Nephron (organoid): ENCODE measurements around the gene LONP2.

Experiments used
- H3K27ac Mint-ChIP-seq, 3 experiments: 2 replicates each; pipeline ENCODE4 v1.8.0; 2020; ENCODE audit warnings: mixed read lengths in 3 of 3, mild to moderate bottlenecking in 2 of 3, moderate library complexity in 1 of 3
- H3K27me3 Mint-ChIP-seq: 2 replicates; pipeline ENCODE4 v1.8.0; 2021; ENCODE audit warnings: low read depth, mild to moderate bottlenecking, moderate library complexity, mixed read lengths
- H3K36me3 Mint-ChIP-seq: 2 replicates; pipeline ENCODE4 v1.8.0; 2020; ENCODE audit warnings: low read depth, mixed read lengths
- H3K4me1 Mint-ChIP-seq: 2 replicates; pipeline ENCODE4 v1.8.0; 2020; ENCODE audit warnings: mixed read lengths
- H3K4me3 Mint-ChIP-seq, 3 experiments: 2 replicates each; pipeline ENCODE4 v1.8.0; 2020; ENCODE audit warnings: mild to moderate bottlenecking in 3 of 3, mixed read lengths in 3 of 3, moderate library complexity in 2 of 3
- H3K9me3 Mint-ChIP-seq: 2 replicates; pipeline ENCODE4 v1.8.0; 2020; ENCODE audit warnings: mixed read lengths
- CTCF ChIP-seq, 3 experiments: fragments of 200-600 bp; sonication (generic); IDR thresholded peaks; one replicate each; pipeline ENCODE4 v1.5.0; 2021; ENCODE audit warnings: antibody characterized with exemption in 3 of 3; ENCODE audit not compliant: unreplicated experiment in 3 of 3

LONP2 gene

DNA sequence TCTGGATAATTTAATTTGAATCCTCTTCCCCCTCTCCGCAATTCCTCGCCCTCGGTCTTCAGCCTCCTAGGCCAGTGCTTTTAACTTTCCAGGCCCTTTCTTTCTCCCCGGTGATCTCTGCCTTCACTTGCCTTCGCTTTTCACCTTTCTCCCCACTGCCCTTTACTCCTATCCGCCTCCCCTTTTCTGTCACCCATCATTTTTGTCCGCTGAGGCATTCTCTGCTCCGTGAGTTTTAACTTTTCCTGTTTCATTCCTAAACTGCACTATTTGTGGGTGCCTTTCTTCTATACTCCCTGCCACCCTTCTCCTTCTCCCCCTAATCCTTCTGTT, 729 bp downstream of the LONP2 start:
- Mint-ChIP-seq H3K27me3 (peaks cover 3% of the 10 kb centered on the region), H3K36me3 (peaks cover 4% of the 10 kb centered on the region), H3K27ac (peak overlapping the region; percentile 74 to 97 (median 92)), H3K4me1 (peaks cover 14% of the 10 kb centered on the region), H3K4me3 (peak overlapping the region; percentile 94 to 98 (median 94)), H3K9me3 (peaks cover 8% of the 10 kb centered on the region)
- no peak for TF ChIP-seq CTCF (IDR thresholded peaks at IDR 0.05; ENCODE audit: unreplicated experiment in 3 of 3)

- Mint-ChIP-seq H3K4me1 (peaks cover 15% of the 10 kb centered on the region), H3K36me3 (no peaks in the 10 kb centered on the region), H3K4me3 (peak overlapping the region; percentile 94 to 98 (median 94))
These were observed 2.0 kb downstream of the LONP2 start for GRCh38 chr16:48246066-48246465.

DNA sequence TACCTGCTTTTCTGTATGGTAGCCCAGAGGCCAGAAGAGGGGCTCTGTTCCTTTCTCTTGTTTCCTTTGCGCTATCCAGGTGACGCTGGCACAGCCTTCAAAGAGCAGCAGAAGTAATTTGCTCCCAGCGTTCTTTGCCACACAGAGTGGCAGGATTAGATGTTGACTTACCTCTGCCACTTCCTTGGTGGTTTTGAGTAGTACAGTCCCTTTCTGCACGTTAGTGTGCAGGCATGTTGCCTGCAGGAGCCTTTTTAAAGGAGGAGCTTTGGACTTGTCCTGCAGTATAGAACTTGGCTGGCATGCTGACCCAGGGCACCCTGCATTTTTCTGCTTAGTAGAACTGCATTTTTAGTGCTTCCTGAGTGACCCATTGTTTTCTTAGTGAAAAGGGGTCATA, 3.2 kb downstream of the LONP2 start, which contains the start of gene ABCC11:
Gene ABCC11 (minus strand): TSS at position 229 of the 400 bp plus-strand sequence. CDS start 15,618 bp downstream, outside the sequence.
- TF ChIP-seq CTCF (IDR thresholded peaks at IDR 0.05; ENCODE audit: unreplicated experiment in 3 of 3), result no peak
- Mint-ChIP-seq H3K27me3 (no peaks in the 10 kb centered on the region), H3K36me3 (no peaks in the 10 kb centered on the region), H3K9me3 (no peaks in the 10 kb centered on the region), H3K27ac (peak within 1 kb of the TSS; percentile 1 to 25 (median 10)), H3K4me3 (peak within 1 kb of the TSS; percentile 94 to 98 (median 94)), H3K4me1 (peaks cover 19% of the 10 kb centered on the region)

More at GRCh38 chr16:48246066-48246465, 2.0 kb downstream of the LONP2 start:
- peaks cover 2% of the 10 kb centered on the region for H3K9me3 Mint-ChIP-seq
- TF ChIP-seq CTCF (IDR thresholded peaks at IDR 0.05; ENCODE audit: unreplicated experiment in 3 of 3), result no peak
- peak overlapping the region; percentile 1 to 25 (median 10) for H3K27ac Mint-ChIP-seq
- peaks cover 2% of the 10 kb centered on the region for H3K27me3 Mint-ChIP-seq

DNA sequence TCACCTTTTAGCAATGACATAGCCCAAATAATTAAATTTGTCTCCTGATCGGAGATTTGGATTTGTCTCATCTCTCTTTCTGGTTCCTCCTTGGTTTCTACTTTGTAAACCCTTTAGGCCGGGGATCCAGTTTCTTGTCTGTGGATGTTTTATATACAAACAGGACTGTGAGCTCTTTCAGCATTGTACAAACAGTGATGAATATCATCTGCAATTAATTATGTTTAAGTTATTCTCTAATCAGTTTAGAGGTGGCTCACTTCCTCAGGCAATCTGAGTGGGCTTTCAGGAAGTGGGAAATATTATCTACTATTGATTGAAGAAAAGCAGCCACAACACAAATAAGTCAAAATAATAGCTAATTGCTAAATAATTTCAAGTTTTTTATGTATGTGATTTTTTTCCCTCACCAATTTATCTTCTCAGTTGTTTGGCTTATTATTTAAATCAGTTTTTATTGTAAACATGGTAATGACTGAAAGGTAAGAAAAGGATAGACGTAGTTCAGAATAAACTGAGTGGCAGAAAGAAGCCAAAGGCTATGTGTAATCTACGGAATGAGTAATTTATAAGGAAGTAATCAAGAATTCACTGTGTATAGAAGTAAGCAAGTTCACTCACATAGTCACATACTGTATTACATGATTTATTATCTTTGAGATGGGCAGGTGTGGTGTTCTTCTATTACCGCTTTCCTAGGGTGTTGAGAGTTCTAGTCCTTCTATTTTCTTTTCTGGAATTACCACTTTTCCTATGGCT, 6.6 kb downstream of the LONP2 start:
- no peaks in the 10 kb centered on the region for H3K27me3 Mint-ChIP-seq
- peaks cover 14% of the 10 kb centered on the region for H3K4me1 Mint-ChIP-seq
- no peak overlapping the region for H3K4me3 Mint-ChIP-seq
- TF ChIP-seq CTCF (IDR thresholded peaks at IDR 0.05; ENCODE audit: unreplicated experiment in 3 of 3), result no peak
- H3K27ac Mint-ChIP-seq, result no peak overlapping the region
- H3K9me3 Mint-ChIP-seq, result no peaks in the 10 kb centered on the region
- peaks cover 25% of the 10 kb centered on the region for H3K36me3 Mint-ChIP-seq

DNA sequence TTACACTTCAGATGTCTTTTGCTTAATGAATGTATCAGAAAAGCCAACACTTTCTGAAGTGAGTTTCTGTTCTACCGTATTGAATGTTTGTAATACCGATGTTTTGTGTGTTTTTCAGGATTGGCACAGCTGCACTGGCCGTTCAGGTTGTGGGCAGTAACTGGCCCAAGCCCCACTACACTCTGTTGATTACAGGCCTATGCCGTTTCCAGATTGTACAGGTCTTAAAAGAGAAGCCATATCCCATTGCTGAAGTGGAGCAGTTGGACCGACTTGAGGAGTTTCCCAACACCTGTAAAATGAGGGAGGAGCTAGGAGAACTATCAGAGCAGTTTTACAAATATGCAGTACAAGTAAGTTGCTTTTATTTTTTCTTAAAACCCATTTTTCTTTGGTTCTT, 7.9 kb downstream of the LONP2 start:
- H3K36me3 Mint-ChIP-seq, result peaks cover 29% of the 10 kb centered on the region
- no peak for TF ChIP-seq CTCF (IDR thresholded peaks at IDR 0.05; ENCODE audit: unreplicated experiment in 3 of 3)
- no peak overlapping the region for H3K27ac Mint-ChIP-seq
- no peaks in the 10 kb centered on the region for H3K9me3 Mint-ChIP-seq
- peaks cover 5% of the 10 kb centered on the region for H3K4me1 Mint-ChIP-seq
- no peak overlapping the region for H3K4me3 Mint-ChIP-seq
- H3K27me3 Mint-ChIP-seq, result no peaks in the 10 kb centered on the region
